ENCODE data around the gene PROSER3. TPM values are rescaled to one million over a fixed set of nuclear protein-coding genes. Genes with fewer than 3 reads are reported as not detected.

Gene PROSER3
- total RNA-seq, 1 donor, result 9.5 TPM

DNA sequence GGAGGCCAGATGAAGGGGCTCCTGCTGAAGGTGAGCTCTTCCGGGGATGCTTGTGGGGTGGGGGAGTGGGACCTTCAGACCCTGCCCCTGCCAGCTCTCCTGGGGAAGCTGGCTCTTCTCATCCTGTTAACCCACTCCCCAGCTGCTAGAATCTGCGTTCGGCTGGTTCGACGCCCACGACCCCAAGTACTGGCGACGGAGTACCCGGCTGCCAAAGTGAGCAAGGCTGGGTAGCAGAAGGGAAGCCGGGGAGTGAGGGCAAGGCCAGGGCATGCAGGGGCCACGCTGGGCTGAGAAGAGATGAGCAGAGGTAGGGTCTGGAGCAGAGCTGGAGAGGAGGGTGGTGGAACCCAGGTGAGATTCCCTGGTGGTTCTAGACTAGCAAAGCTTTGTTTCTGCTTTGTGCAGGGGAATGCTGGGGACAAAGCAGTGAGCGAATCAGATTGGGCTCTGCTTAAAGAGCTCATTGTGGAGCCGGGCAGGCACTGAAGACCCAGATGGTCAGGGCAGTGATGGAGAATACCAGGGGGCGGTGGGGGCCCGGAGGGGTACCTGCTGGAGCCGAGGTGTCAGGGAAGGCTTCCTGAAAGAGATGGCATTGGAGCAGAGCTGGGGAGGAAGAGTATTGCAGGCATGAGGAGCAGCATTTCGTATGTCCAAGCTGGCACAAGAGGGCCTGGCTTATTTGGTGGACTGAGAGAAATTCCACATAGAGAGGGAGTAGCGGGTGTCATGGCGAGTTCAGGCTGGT lies 29.8 kb upstream of the PROSER3 start:
- DNase-seq (ENCODE audit: low read depth), result no peak
- H3K4me3 ChIP-seq (ENCODE audit: low read depth, low read length), result no peak overlapping the region
- TF ChIP-seq, protein P1, sequence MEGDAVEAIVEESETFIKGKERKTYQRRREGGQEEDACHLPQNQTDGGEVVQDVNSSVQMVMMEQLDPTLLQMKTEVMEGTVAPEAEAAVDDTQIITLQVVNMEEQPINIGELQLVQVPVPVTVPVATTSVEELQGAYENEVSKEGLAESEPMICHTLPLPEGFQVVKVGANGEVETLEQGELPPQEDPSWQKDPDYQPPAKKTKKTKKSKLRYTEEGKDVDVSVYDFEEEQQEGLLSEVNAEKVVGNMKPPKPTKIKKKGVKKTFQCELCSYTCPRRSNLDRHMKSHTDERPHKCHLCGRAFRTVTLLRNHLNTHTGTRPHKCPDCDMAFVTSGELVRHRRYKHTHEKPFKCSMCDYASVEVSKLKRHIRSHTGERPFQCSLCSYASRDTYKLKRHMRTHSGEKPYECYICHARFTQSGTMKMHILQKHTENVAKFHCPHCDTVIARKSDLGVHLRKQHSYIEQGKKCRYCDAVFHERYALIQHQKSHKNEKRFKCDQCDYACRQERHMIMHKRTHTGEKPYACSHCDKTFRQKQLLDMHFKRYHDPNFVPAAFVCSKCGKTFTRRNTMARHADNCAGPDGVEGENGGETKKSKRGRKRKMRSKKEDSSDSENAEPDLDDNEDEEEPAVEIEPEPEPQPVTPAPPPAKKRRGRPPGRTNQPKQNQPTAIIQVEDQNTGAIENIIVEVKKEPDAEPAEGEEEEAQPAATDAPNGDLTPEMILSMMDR (IDR thresholded peaks at IDR 0.05; ENCODE audit: insufficient read depth, low read depth, low read length), result no peak

DNA sequence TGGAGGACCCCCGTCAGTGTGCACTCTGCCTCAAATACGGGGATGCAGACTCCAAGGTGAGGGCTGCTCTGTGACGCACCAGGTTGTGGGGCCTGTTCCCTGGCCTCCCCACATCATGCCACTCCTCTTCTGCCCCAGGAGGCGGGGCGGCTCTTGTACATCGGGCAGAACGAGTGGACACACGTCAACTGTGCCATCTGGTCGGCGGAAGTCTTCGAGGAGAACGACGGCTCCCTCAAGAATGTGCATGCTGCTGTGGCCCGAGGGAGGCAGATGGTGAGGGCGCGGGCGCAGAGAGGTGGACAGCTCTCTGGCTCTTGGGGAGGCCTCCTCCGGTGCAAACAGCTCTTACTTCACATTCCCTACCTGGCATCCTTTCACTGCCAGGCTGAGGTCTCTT lies 29.0 kb upstream of the PROSER3 start:
- no peak for DNase-seq (ENCODE audit: low read depth)
- TF ChIP-seq, protein P1 (IDR thresholded peaks at IDR 0.05; ENCODE audit: insufficient read depth, low read depth, low read length), result no peak
- H3K4me3 ChIP-seq (ENCODE audit: low read depth, low read length), result no peak overlapping the region

DNA sequence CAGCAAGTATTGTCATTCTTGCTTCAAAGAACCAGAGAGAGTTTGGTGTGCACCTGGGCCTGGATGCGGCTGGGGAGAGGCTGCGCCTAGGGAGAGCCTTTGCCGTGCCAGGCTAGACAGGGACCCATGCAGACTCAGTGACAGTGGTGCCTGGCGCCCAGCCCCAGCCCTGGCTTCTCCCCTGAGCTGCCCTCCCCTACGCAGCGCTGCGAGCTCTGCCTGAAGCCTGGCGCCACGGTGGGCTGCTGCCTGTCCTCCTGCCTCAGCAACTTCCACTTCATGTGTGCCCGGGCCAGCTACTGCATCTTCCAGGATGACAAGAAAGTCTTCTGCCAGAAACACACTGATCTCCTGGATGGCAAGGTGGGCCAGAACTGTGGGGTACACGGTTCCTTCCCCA lies 28.2 kb upstream of the PROSER3 start:
- no peak for DNase-seq (ENCODE audit: low read depth)
- no peak overlapping the region for H3K4me3 ChIP-seq (ENCODE audit: low read depth, low read length)
- TF ChIP-seq, protein P1 (IDR thresholded peaks at IDR 0.05; ENCODE audit: insufficient read depth, low read depth, low read length), result no peak

DNA sequence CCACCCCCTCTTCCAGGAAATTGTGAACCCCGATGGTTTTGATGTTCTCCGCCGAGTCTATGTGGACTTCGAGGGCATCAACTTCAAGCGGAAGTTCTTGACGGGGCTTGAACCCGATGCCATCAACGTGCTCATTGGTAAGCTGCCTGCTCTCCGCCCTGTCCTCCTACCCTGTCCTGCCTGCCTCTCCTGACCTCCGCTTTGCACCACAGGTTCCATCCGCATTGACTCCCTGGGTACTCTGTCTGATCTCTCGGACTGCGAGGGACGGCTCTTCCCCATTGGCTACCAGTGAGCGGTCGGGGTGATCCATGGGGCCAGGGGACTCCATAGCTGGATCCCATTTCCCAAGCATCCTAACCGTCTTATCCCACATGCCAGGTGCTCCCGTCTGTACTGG lies 27.6 kb upstream of the PROSER3 start:
- TF ChIP-seq, protein P1 (IDR thresholded peaks at IDR 0.05; ENCODE audit: insufficient read depth, low read depth, low read length), result no peak

DNA sequence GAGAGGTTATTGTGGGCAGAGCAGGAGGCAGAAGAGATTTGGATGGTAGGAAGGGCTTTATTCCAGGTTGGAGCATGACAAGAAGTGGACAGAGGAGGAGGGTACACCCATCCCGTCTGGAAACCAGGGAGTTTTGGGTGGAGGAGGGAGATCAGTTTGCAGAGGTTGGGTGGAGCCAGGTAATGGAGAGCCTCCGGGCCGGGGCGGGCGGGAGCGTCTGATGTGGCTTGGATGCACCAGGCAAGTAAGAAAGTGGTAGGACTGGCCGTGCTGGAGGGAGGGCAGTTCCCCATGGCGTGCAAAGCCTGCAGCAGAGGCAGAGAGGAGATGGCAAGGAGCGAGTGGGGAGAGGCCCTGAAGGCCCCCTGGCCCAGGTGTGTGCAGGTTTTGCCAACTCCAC lies 26.6 kb upstream of the PROSER3 start:
- TF ChIP-seq, protein P1 (IDR thresholded peaks at IDR 0.05; ENCODE audit: insufficient read depth, low read depth, low read length), result no peak
- no peak overlapping the region for H3K4me3 ChIP-seq (ENCODE audit: low read depth, low read length)
- DNase-seq (ENCODE audit: low read depth), result no peak

More for the DNA sequence above, 27.6 kb upstream of the PROSER3 start:
- no peak overlapping the region for H3K4me3 ChIP-seq (ENCODE audit: low read depth, low read length)
- DNase-seq (ENCODE audit: low read depth), result no peak

DNA sequence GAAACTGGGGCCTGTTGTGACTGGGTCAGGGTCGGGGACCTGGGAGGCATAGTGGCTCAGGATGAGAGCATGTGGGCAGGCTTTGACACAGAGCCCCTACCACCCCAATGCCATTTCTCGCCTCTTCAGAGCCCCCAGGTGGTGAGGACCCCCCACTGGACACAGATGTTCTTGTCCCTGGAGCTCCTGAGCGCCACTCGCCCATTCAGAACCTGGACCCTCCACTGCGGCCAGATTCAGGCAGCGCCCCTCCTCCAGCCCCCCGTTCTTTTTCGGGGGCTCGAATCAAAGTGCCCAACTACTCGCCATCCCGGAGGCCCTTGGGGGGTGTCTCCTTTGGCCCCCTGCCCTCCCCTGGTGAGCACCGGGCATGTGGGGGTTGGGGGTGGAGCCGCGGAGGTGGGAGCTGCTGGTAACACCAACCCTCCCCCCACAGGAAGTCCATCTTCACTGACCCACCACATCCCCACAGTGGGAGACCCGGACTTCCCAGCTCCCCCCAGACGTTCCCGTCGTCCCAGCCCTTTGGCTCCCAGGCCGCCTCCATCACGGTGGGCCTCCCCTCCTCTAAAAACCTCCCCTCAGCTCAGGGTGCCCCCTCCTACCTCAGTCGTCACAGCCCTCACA lies 26.1 kb upstream of the PROSER3 start:
- no peak overlapping the region for H3K4me3 ChIP-seq (ENCODE audit: low read depth, low read length)
- TF ChIP-seq, protein P1 (IDR thresholded peaks at IDR 0.05; ENCODE audit: insufficient read depth, low read depth, low read length), result no peak
- no peak for DNase-seq (ENCODE audit: low read depth)
